GM15510 (cell line): ENCODE results near the gene KCNJ10.

ENCODE experiments used
- POLR2A ChIP-seq: IDR thresholded peaks from 3 replicates; pipeline ENCODE4 v1.6.1; 2011; ENCODE audit warnings: borderline replicate concordance; ENCODE audit not compliant: insufficient read length; ENCODE audit errors: extremely low read depth

KCNJ10 gene

DNA sequence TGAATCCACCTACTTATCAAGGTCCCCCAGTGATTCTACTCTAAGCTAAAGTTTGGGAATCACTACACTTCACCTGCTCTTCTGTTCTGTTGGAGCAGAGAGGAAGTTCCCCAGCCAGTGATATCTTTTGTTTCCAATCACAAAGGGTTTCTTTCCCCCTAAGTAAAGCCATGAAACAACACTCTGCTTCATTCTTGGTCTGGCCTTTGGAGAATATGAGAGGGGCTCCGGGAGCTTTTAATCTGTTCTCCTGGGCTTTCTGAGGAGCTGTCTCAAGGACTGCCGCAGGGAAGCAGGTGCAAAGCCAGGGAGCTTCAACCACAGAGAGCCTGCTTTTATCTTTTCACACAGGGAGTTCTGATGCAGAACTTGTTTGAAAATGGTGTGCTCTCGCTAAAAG is 105.8 kb downstream of the KCNJ10 start:
- TF ChIP-seq POLR2A: no peak

GRCh38 chr1:159962176-159962575 is 107.8 kb downstream of the KCNJ10 start:
- TF ChIP-seq POLR2A: no peak

- no peak for TF ChIP-seq POLR2A
Observed at GRCh38 chr1:159961636-159962035, 108.3 kb downstream of the KCNJ10 start.

GRCh38 chr1:159960721-159961381 is 109.1 kb downstream of the KCNJ10 start:
- no peak for TF ChIP-seq POLR2A

DNA sequence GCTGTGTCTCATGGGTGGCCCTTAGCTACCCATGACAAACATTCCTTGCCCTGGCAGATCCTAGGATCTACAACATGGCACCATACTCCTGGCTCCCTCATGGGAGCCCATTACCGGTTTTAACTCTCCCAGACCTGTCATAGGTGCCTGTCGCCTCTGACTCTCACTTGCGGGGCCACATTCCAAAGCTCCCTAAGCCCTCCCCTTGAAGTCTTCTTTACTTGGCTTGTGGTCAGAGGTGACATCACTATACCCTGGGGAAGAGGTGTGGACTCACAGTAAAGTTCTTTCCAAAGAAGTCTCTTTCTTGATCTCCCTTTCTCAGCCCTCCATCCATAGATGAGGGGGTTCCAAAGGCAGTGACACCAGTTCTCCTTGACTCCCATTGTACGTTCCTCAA is 110.5 kb downstream of the KCNJ10 start:
- no peak for TF ChIP-seq POLR2A

DNA sequence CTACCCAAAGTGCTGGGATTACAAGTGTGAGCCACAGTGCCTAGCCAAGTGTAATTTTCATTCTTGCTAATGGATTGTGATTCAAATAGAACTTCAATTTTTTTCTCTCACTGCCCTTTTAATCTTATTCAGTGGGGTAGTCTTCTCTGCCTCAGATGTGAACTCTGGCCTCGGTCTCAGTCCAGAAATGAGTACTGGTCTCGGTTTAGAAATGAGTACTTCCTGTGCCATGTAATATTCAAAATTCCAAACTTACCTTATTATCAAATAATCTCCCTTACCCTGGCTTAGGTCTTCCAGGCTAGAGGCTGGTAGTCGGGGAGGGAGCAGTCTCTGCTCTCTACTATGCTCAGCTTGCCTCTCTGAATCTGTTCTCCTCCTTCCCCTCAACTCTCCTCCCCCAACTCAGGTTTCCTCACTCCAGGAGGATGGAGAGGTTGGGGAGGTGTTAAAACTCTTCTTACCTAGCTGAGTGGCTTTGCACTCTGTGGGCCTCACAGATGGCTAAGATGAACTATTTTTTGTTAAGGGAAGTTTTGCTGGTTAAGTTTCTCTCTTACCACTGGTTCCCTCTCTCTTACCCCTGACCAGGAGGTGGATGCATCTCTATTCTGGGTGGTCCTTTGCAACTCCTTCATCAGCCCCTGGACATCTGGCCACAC is 111.1 kb downstream of the KCNJ10 start:
- no peak for TF ChIP-seq POLR2A

- no peak for TF ChIP-seq POLR2A
Observed at GRCh38 chr1:159957824-159958268, 112.1 kb downstream of the KCNJ10 start.

GRCh38 chr1:159955456-159955855 is 114.5 kb downstream of the KCNJ10 start:
- no peak for TF ChIP-seq POLR2A

GRCh38 chr1:159953536-159954515 is 116.1 kb downstream of the KCNJ10 start, which contains the start of gene SLAMF9:
Gene SLAMF9 (minus strand): TSS chr1:159954237. CDS start chr1:159954137, 100 bp downstream.
- no peak for TF ChIP-seq POLR2A

GRCh38 chr1:159952932-159953331 is 117.0 kb downstream of the KCNJ10 start:
- no peak for TF ChIP-seq POLR2A

GRCh38 chr1:159951551-159951950 is 118.4 kb downstream of the KCNJ10 start:
- no peak for TF ChIP-seq POLR2A

GRCh38 chr1:159951016-159951415 is 118.9 kb downstream of the KCNJ10 start:
- TF ChIP-seq POLR2A: no peak

- no peak for TF ChIP-seq POLR2A
Observed at GRCh38 chr1:159949981-159950381, 120.0 kb downstream of the KCNJ10 start.

DNA sequence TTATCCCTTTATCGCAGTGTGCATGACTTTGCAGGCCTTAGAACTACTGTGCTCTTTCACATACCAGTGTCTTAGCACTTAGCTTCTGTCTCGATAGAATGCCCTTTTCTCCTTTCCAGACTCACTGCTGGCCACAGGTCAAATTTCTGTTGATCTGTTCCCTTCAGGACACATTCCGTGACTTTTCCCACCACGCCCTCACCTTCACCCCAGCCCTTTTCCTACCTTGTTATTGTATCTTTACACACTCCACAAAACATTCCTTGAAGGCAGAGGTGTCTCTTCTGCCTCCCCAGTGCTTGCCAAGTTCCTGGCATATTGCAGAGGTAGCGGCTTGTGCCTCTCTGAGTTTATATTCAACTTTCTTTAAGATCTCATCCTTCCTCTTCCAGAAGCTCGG is 120.8 kb downstream of the KCNJ10 start:
- no peak for TF ChIP-seq POLR2A
